Measurements from ENCODE around the gene NAA38.

NAA38 gene

GRCh38 chr17:7882629-7883028, 25.3 kb upstream of the NAA38 start:
- Mint-ChIP-seq H3K4me1 (peaks cover 5% of the 10 kb centered on the region), H3K27me3 (ENCODE audit: low read depth, poor library complexity) (no peaks in the 10 kb centered on the region), H3K36me3 (ENCODE audit: low read depth) (peaks cover under 1% of the 10 kb centered on the region), H3K9me3 (no peaks in the 10 kb centered on the region), H3K27ac (no peak overlapping the region), H3K4me3 (no peak overlapping the region)
- no peak for DNase-seq
- no peak for TF ChIP-seq CTCF (IDR thresholded peaks at IDR 0.05)

- H3K9me3 Mint-ChIP-seq: no peaks in the 10 kb centered on the region
- no peaks in the 10 kb centered on the region for H3K27me3 Mint-ChIP-seq (ENCODE audit: low read depth, poor library complexity)
- H3K4me3 Mint-ChIP-seq: no peak overlapping the region
- peaks cover 5% of the 10 kb centered on the region for H3K4me1 Mint-ChIP-seq
- H3K27ac Mint-ChIP-seq: no peak overlapping the region
- no peak for DNase-seq
- peaks cover 4% of the 10 kb centered on the region for H3K36me3 Mint-ChIP-seq (ENCODE audit: low read depth)
- no peak for TF ChIP-seq CTCF (IDR thresholded peaks at IDR 0.05)
These were observed 24.7 kb upstream of the NAA38 start for GRCh38 chr17:7882068-7882467.

GRCh38 chr17:7881276-7882054, 24.1 kb upstream of the NAA38 start:
- H3K27ac Mint-ChIP-seq: no peak overlapping the region
- peaks cover 8% of the 10 kb centered on the region for H3K36me3 Mint-ChIP-seq (ENCODE audit: low read depth)
- DNase-seq: no peak
- H3K27me3 Mint-ChIP-seq (ENCODE audit: low read depth, poor library complexity): no peaks in the 10 kb centered on the region
- TF ChIP-seq CTCF (IDR thresholded peaks at IDR 0.05): no peak
- H3K4me1 Mint-ChIP-seq: peaks cover 5% of the 10 kb centered on the region
- H3K9me3 Mint-ChIP-seq: no peaks in the 10 kb centered on the region
- no peak overlapping the region for H3K4me3 Mint-ChIP-seq

GRCh38 chr17:7880076-7880868, 22.9 kb upstream of the NAA38 start:
- Mint-ChIP-seq H3K36me3 (ENCODE audit: low read depth) (peaks cover 19% of the 10 kb centered on the region), H3K4me3 (no peak overlapping the region), H3K27ac (no peak overlapping the region), H3K9me3 (no peaks in the 10 kb centered on the region), H3K4me1 (peaks cover 5% of the 10 kb centered on the region), H3K27me3 (ENCODE audit: low read depth, poor library complexity) (no peaks in the 10 kb centered on the region)
- TF ChIP-seq CTCF (IDR thresholded peaks at IDR 0.05): no peak
- DNase-seq: no peak

GRCh38 chr17:7878234-7878633, 20.9 kb upstream of the NAA38 start:
- H3K4me3 Mint-ChIP-seq: no peak overlapping the region
- no peak for DNase-seq
- H3K9me3 Mint-ChIP-seq: no peaks in the 10 kb centered on the region
- H3K36me3 Mint-ChIP-seq (ENCODE audit: low read depth): peaks cover 32% of the 10 kb centered on the region
- no peaks in the 10 kb centered on the region for H3K4me1 Mint-ChIP-seq
- no peaks in the 10 kb centered on the region for H3K27me3 Mint-ChIP-seq (ENCODE audit: low read depth, poor library complexity)
- no peak overlapping the region for H3K27ac Mint-ChIP-seq
- no peak for TF ChIP-seq CTCF (IDR thresholded peaks at IDR 0.05)
